ENCODE measurements around the gene BBLN.

The BBLN gene

GRCh38 chr9:128145951-128146351 is 14.1 kb upstream of the BBLN start:
- DNase-seq = no peak

GRCh38 chr9:128146591-128147120 is 13.4 kb upstream of the BBLN start:
- DNase-seq = no peak

- no peak for DNase-seq
These were observed 11.5 kb upstream of the BBLN start for GRCh38 chr9:128148509-128149000.

GRCh38 chr9:128149001-128149701 is 10.9 kb upstream of the BBLN start, which contains the start of gene LCN2:
TSS of gene LCN2 (plus strand) at chr9:128149453. CDS start at chr9:128149526, 73 bp downstream.
- DNase-seq = no peak

GRCh38 chr9:128149951-128150593 is 10.0 kb upstream of the BBLN start:
- DNase-seq = no peak

- no peak for DNase-seq
These were observed 9.3 kb upstream of the BBLN start for GRCh38 chr9:128150594-128151308.

GRCh38 chr9:128151309-128152132 is 8.5 kb upstream of the BBLN start:
- no peak for DNase-seq

GRCh38 chr9:128152133-128153059 is 7.7 kb upstream of the BBLN start:
- DNase-seq = no peak

- no peak for DNase-seq
These were observed 6.8 kb upstream of the BBLN start for GRCh38 chr9:128153060-128153946.

- no peak for DNase-seq
These were observed 5.9 kb upstream of the BBLN start for GRCh38 chr9:128153947-128154695.

GRCh38 chr9:128155736-128156500 is 4.1 kb upstream of the BBLN start:
- DNase-seq = no peak

- no peak for DNase-seq
These were observed 612 bp upstream of the BBLN start for GRCh38 chr9:128159522-128159783.

- DNase-seq = no peak
These were observed 530 bp downstream of the BBLN start for GRCh38 chr9:128160603-128160987.

GRCh38 chr9:128161215-128161902 is 1.3 kb downstream of the BBLN start:
- DNase-seq = no peak

- no peak for DNase-seq
These were observed 2.4 kb downstream of the BBLN start for GRCh38 chr9:128162215-128163026.

GRCh38 chr9:128163027-128163515 is 3.0 kb downstream of the BBLN start:
- no peak for DNase-seq

GRCh38 chr9:128163523-128164306 is 3.6 kb downstream of the BBLN start:
- DNase-seq = no peak

Data from NCI-H1048 (cell line).